ENCODE results near the gene NOTO.

NOTO gene

DNA sequence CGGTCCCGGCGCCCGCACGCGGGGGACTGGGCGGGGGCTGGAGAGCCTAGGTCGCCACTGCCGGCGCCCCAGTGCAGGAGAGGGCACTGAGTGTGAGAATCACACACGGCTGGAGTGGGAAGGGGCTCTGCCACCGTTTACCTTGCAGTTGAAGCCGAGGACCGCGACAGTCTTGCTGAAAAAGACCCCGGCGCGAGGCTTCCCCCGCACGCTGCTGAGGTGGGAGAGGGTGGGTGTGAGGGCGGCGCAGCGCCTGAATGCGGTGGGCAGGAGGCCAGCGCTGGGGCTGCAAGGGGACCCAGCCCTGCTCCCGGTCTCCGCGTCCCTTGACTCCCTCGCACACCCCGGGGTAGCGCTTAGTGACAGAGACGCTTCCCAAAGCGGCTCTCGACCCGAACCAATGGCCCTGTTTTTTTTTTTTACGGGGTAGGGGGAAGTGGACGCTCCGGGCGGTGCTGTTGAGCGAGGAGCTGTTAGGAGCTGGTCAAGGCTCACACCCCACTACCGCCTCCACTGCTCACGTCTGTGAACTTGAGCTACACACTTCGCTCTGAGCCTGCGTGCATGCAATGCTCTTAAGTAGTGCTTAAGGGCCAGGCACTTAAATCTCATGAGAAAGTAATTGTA is 794 bp downstream of the NOTO start:
- DNase-seq = no peak

DNA sequence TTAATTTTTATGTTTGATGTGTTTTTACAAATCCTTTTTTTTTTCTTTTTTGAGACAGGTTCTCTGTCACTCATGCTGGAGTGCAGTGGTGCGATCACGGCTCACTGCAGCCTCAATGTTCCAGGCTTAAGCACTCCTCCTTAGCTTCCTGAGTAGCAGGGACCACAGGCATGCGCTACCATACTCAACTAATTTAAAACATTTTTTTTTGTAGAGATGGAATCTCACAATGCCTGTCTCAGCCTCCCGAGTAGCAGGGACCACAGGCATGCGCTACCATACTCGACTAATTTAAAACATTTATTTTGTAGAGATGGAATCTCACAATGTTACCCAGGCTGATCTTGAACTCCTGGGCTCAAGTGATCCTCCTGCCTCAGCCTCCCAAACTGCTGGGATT is 3.2 kb downstream of the NOTO start:
- no peak for DNase-seq

DNA sequence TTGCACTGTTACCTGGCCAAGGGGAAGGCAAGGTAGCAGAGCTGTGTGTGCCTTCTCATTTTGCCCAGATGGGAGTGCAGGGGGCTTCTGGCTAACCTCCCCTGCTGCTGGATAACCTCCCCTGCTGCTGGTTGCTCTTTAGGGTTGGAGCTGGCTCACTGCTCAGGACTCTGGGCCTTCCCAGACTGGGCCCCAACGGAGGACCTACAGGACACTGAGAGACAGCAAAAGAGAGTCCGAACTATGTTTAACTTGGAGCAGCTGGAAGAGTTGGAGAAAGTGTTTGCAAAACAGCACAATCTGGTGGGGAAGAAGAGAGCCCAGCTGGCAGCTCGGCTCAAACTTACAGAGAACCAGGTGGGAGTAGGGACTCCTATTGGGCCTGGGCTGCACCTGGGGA is 5.9 kb downstream of the NOTO start:
- no peak for DNase-seq

DNA sequence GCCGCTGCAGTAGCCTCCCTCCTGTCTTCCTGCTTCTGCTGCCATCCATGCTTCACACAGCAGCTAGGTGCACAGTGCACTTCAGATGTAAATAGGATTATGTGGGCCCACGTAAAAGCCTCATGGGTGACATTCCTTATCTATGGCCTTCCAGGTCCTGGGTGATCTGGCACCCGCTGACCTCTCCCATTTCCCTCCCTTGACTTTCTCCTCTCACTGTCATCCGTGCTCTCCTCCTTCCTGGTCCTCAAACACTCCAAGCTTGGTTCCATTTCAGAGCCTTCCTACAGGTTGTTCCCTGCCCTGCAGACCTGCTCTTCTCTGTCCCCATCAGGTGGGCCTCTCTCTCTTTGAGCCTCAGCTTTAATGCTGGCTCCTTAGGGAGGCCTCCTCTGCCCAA is 7.6 kb downstream of the NOTO start:
- no peak for DNase-seq

DNA sequence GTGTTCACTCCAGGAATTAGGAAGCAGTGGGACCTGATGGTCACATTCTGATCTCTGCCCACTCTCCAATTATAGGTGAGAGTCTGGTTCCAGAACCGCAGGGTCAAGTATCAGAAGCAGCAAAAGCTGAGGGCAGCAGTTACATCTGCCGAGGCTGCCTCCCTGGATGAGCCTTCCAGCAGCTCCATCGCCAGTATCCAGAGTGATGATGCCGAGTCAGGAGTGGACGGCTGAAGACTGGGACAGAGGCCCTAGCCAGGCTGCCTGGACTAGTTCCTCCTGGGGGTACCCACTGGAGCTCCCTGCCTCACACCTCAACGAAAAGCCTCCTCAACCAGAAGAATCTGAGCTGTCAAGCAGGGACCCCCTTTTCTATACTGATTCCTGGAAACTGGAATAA is 8.3 kb downstream of the NOTO start:
- DNase-seq = no peak

- no peak for DNase-seq
Observed at GRCh38 chr2:73212098-73212447, 9.7 kb downstream of the NOTO start.

GRCh38 chr2:73212448-73213176 is 10.2 kb downstream of the NOTO start:
- peak; percentile 32 to 79 for DNase-seq

GRCh38 chr2:73214120-73215035 is 12.0 kb downstream of the NOTO start, which contains the start of gene SMYD5:
Gene SMYD5 (plus strand): TSS chr2:73214245. CDS start chr2:73214267, 22 bp downstream.
- peak; percentile 84 to 90 for DNase-seq

DNA sequence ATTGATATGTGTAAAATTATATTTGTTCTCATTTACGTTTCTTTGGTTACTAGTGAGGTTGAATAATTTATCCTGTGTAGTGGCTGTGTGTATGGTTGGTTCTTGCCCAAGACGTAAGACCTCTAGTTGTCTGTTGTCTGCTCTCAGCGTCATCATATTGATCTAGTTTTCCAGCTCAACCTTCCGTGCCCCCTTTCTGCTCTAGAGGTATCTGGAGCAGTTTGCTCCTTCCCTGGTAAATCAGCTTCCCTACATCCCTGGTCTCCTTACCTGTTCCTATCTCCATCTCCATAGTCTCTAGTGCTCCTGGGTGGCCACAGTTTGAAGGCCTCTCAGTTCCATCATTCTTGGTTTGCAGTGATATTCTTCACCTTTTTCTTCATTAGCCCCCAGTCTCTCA is 12.9 kb downstream of the NOTO start:
- no peak for DNase-seq

DNA sequence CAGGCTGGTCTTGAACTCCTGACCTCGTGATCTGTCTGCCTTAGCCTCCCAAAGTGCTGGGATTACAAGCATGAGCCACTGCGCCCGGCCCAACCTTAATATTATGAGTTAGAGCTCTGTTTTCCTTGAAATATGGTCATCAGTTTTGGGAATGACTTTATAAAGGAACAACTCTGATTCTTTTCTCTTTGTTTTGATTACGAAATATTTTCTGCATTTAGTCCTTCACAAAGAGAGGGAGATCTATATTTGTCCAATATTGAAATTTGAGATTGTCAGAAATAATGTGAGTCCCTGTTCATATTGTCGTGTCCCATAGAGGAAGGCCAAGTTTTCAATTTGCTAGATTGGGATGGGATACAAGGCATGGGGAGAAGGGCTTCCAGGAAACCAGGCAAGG is 14.8 kb downstream of the NOTO start:
- DNase-seq = no peak

- DNase-seq = no peak
Observed at GRCh38 chr2:73217826-73218225, 15.5 kb downstream of the NOTO start.

- DNase-seq = no peak
Observed at GRCh38 chr2:73218298-73218697, 15.9 kb downstream of the NOTO start.

DNA sequence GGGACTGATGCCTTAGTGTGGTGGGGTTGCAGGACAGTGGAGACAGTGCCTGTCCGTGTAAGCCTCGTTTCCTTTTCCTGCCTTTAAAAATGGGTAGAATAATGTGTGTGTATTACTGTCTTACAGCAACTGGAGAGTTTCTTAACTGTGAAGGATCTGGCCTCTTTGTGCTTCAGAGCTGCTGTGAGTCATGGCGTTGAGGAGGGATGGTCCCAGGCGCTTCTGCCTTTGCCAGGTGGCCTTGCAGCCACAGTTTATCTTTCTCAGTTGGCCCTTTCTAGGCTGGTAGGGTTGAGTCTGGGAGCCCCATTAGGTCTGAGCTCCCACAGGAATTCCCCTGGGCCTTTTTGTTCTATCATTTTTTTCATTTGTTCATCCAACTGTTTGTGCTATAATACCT is 21.4 kb downstream of the NOTO start:
- DNase-seq = no peak

GRCh38 chr2:73225513-73226360 is 23.4 kb downstream of the NOTO start:
- DNase-seq = peak; percentile 9 to 24

DNA sequence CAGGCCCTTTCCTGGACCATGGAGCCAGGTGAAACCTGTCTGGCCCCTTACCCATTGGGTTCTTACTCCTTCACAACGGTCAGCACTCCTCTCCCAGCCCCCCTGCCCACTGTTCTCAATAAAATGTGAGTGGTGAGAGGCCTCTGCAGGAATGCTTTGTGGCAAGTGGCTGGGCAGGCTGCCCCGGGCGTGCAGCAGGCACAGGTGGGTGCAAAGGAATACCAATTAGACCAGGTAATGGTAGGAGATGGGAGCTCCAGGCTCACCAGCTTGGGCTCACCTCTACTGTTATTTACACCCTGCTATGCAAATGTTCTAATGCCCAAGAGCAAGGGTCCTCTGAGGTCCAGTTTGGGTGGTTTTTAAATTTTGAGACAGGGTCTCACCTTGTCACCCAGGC is 24.7 kb downstream of the NOTO start:
- no peak for DNase-seq

- no peak for DNase-seq
Observed at GRCh38 chr2:73228631-73229030, 26.3 kb downstream of the NOTO start.

DNA sequence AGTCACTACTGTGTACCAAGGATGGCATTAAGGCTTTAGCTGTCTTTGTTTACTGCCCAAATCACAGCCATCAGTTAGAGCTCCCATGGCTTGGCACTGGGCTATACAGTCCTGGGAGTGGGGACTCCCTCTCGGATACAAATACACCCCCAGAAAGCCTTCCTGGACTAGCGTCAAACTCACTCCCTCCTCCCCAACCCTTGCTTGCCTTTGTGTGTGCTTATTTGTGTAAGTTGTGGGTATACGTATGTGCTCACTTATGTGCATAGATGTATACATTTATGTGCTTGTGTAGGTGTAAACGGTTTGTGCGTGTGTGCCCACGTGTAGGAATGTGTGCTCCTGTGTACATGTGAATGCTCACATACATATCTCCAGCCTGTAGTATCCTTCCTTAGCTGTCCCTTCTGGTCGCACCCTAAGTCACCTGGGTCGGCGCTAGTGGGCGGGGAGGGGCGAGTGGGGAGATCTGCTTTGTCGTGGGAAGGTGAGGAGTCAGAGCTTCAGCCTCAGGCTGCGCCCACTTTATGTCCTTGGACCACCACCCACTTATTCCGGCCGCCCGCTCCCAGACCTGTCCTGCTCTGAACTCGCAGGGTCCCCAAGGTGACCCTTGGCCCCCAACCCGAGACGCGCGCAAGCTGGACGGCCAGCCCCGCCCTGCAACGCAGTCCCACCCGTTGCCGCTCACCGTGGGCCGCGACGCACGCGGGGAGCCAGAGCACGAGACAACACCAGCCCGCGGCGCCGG is 30.2 kb downstream of the NOTO start:
- DNase-seq = peak in 1 of 2 donors; percentile 9

GRCh38 chr2:73233154-73233931 is 31.0 kb downstream of the NOTO start, which contains the start of gene PRADC1:
Gene PRADC1 (minus strand): TSS chr2:73233239. CDS start chr2:73233160, 79 bp downstream.
- DNase-seq = peak; percentile 99 to 100

DNA sequence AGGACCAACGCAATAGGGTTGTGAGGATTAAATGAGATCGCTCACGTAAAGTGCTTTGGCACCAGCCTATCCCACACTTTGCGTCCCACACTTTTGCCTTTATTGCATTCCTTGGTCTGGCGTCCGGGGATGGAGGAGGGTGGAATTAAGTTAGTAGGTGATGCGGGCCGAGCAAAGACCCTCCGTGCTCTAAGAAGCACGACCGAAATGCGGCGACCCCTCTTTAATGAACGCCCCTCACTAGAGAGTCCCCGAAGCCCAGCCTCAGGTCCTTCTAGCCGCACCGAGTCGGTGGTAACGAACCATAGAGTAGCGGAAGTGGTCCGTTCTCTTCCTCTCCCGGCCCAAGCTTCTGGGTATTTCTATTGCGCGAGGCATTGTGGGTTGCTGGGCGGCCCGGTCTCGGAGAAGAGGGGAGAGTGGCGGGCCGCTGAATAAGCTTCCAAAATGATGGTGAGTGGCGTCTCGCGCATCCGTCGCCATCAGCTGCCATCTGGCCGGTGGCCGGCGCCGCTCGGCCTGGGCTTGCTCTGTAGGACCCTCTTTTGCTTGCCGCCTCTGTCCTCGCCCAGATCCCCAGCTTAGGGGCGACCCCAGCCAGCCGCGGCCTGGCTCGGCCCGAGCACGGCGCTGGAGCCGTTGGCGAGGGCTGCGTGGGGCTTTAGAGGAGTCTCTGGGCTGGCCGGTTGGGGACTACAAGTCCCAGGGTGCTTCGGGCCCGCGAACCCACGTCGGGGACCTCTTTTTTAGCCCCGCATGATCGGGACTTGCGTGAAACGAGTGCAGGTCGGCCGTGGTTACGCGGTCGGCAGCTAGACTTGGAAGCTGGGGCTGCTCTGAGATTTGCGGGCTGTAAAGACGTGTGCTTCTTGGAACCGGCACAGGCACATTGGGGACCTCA is 31.8 kb downstream of the NOTO start, which contains the start of gene CCT7:
Gene CCT7, plus strand, starts transcription at position 377 of the 901 bp plus-strand sequence. Its CDS starts 71 bp downstream, at position 448.
- DNase-seq = peak; percentile 87 to 88
